Endothelial cell of umbilical vein (primary cell): Measurements from ENCODE around the gene ZNF804B.

Experiments used
- CTCF ChIP-seq, 2 donors: IDR thresholded peaks; 1 replicate in 1 of 2; 2 replicates in 1 of 2; pipeline ENCODE4 v1.5.1; 2011; ENCODE audit warnings: low read length in 2 of 2, mild to moderate bottlenecking in 2 of 2, moderate library complexity in 2 of 2, control low read depth in 1 of 2, inconsistent platforms in 1 of 2, low read depth in 1 of 2; ENCODE audit not compliant: insufficient read depth in 1 of 2; ENCODE audit errors: extremely low read depth in 1 of 2
- EZH2 ChIP-seq: IDR thresholded peaks from 2 replicates; pipeline ENCODE4 v1.6.1; 2012; ENCODE audit warnings: borderline replicate concordance, low read depth, mild to moderate bottlenecking, moderate library complexity, low read length, inconsistent platforms; ENCODE audit not compliant: severe bottlenecking
- FOS ChIP-seq: IDR thresholded peaks from 2 replicates; pipeline ENCODE4 v1.6.1; 2011; ENCODE audit warnings: mild to moderate bottlenecking, low read length, moderate library complexity, borderline replicate concordance; ENCODE audit not compliant: insufficient read depth
- GATA2 ChIP-seq: IDR thresholded peaks from 2 replicates; pipeline ENCODE4 v1.7.0; 2011; ENCODE audit warnings: low read depth, mild to moderate bottlenecking, moderate library complexity, mixed read lengths, low read length; ENCODE audit not compliant: insufficient read length, insufficient read depth
- POLR2A ChIP-seq: IDR thresholded peaks from 2 replicates; pipeline ENCODE4 v1.6.1; 2012; ENCODE audit warnings: low read depth, mild to moderate bottlenecking, control low read depth, low read length

- no peak for TF ChIP-seq CTCF (IDR thresholded peaks at IDR 0.05; ENCODE audit: extremely low read depth in 1 of 2, insufficient read depth in 1 of 2, low read depth in 1 of 2, low read length in 2 of 2)
- no peak for TF ChIP-seq FOS
- no peak for TF ChIP-seq GATA2
- no peak for TF ChIP-seq POLR2A
- TF ChIP-seq EZH2 = no peak
These were observed 464.4 kb downstream of the ZNF804B start for GRCh38 chr7:89223900-89224395.
